Transverse colon (tissue), 4 donors: ENCODE measurements around the gene RNF144A. TPM values are rescaled to one million over a fixed set of nuclear protein-coding genes. Genes with fewer than 3 reads are reported as not detected.

Experiments
- DNase-seq: peaks from one replicate; pipeline ENCODE4 v3.0.0-alpha.2; 2019
- H3K27ac ChIP-seq, 4 donors: fragments of 200-600 bp; sonication (generic); 2 replicates each; pipeline ENCODE4 v1.5.1; 2016 to 2018; ENCODE audit warnings: inconsistent platforms in 4 of 4
- H3K27me3 ChIP-seq: fragments of 200-600 bp; sonication (generic); 2 replicates; pipeline ENCODE4 v1.5.1; 2017; ENCODE audit warnings: inconsistent platforms
- H3K36me3 ChIP-seq, 4 donors: fragments of 200-600 bp; sonication (generic); 2 replicates each; pipeline ENCODE4 v1.5.1; 2017 to 2019; ENCODE audit warnings: inconsistent platforms in 4 of 4
- H3K4me1 ChIP-seq, 4 donors: fragments of 200-600 bp; sonication (generic); 2 replicates each; pipeline ENCODE4 v1.5.1; 2017 to 2020; ENCODE audit warnings: inconsistent platforms in 4 of 4
- H3K4me3 ChIP-seq, 4 donors: fragments of 200-600 bp; sonication (generic); 1 replicate in 1 of 4; 2 replicates in 3 of 4; pipeline versions ENCODE4 v1.5.1 to v1.6.1; 2017 to 2019; ENCODE audit warnings: inconsistent platforms in 4 of 4
- H3K9me3 ChIP-seq, 2 donors: fragments of 200-600 bp; sonication (generic); 2 replicates each; pipeline ENCODE4 v1.5.1; 2017 to 2019; ENCODE audit warnings: inconsistent platforms in 2 of 2
- CTCF ChIP-seq, 5 experiments: fragments of 200-600 bp in 3 of 5; fragments of 450-650 bp in 2 of 5; sonication (generic) in 3 of 5; IDR thresholded peaks; 1 replicate in 2 of 5; 2 replicates in 3 of 5; pipeline ENCODE4 v1.5.1; 2016 to 2017; ENCODE audit warnings: antibody characterized with exemption in 5 of 5, inconsistent platforms in 3 of 5, mild to moderate bottlenecking in 2 of 5, moderate library complexity in 1 of 5
- EP300 ChIP-seq: sonication (generic); formaldehyde crosslinking; IDR thresholded peaks from one replicate; pipeline ENCODE4 v1.6.1; 2017; ENCODE audit warnings: antibody characterized with exemption, low read depth
- POLR2A ChIP-seq: fragments of 450-650 bp; IDR thresholded peaks from one replicate; pipeline ENCODE4 v1.6.1; 2016; ENCODE audit warnings: antibody characterized with exemption, mild to moderate bottlenecking, moderate library complexity
- POLR2AphosphoS5 ChIP-seq, 3 donors: sonication (generic); formaldehyde crosslinking; IDR thresholded peaks; one replicate each; pipeline ENCODE4 v1.6.1; 2016; ENCODE audit warnings: antibody characterized with exemption in 3 of 3
- WGBS, 2 donors: methylation state at CpG; one replicate each; pipeline ENCODE4 v1.1.5; 2018; ENCODE audit warnings: low coverage in 1 of 2; 5-methylcytosine and 5-hydroxymethylcytosine counted together
- in situ Hi-C, 4 donors: fragments of 200-750 bp; cut with MboI; loops; one replicate each; pipeline versions ENCODE4 v1.15.0 to v1.15.1; 2017; ENCODE audit warnings: low sequenced_read_pairs in 3 of 4, low pct_ligation_motif_present in 1 of 4, low pct_unique_long_range_greater_than_20kb in 1 of 4
- intact Hi-C: fragments of 100-400 bp; cut with DNase I; formaldehyde crosslinking; loops from one replicate; pipeline ENCODE4 v1.15.1; 2023; ENCODE audit warnings: low total_unique reads
- total RNA-seq, 4 donors: library from RNA; depleted of rRNA; stranded (reverse); fragments of >200 nt; gene quantifications; one replicate each; pipeline ENCODE4 v1.1.0, GENCODE V29; 2016

The RNF144A gene
- total RNA-seq, 4 donors from 2014 or later: 24.0 to 145 (median 83.0) TPM

GRCh38 chr2:6948677-6949351 is 31.6 kb downstream of the RNF144A start:
- Histone ChIP-seq H3K4me1 (peaks cover 0 to 3% (median 0%) of the 10 kb centered on the region in 4 donors), H3K27me3 (no peaks in the 10 kb centered on the region), H3K36me3 (no peaks in the 10 kb centered on the region), H3K27ac (no peak overlapping the region), H3K9me3 (no peaks in the 10 kb centered on the region), H3K4me3 (no peak overlapping the region)
- no peak for DNase-seq
- TF ChIP-seq POLR2AphosphoS5 (IDR thresholded peaks at IDR 0.05) (no peak), CTCF (IDR thresholded peaks at IDR 0.05) (no peak), POLR2A (no peak), EP300 (no peak)
- intact Hi-C loops: no loop called here
- in situ Hi-C loops: no loop called here
- 84% methylated on average over 6 of the region's 6 CpGs for WGBS, 2 donors

GRCh38 chr2:6951046-6951445 is 33.8 kb downstream of the RNF144A start:
- no peak for DNase-seq
- TF ChIP-seq EP300: no peak
- TF ChIP-seq POLR2A: no peak
- TF ChIP-seq CTCF (IDR thresholded peaks at IDR 0.05): no peak
- TF ChIP-seq POLR2AphosphoS5 (IDR thresholded peaks at IDR 0.05): no peak
- WGBS, 2 donors: 82 to 88% methylated on average over 1 of the region's 1 CpG
- in situ Hi-C loops (no loop called here), intact Hi-C loops (no loop called here)
- Histone ChIP-seq H3K36me3 (no peaks in the 10 kb centered on the region), H3K4me1 (peaks cover 0 to 8% (median 0%) of the 10 kb centered on the region in 4 donors), H3K27ac (no peak overlapping the region), H3K4me3 (no peak overlapping the region), H3K9me3 (no peaks in the 10 kb centered on the region), H3K27me3 (no peaks in the 10 kb centered on the region)

- TF ChIP-seq POLR2AphosphoS5 (IDR thresholded peaks at IDR 0.05): no peak
- no peak for TF ChIP-seq EP300
- TF ChIP-seq CTCF (IDR thresholded peaks at IDR 0.05): no peak
- no peak for TF ChIP-seq POLR2A
- H3K27me3 ChIP-seq: no peaks in the 10 kb centered on the region
- intact Hi-C loops (no loop called here), in situ Hi-C loops (no loop called here)
- H3K9me3 ChIP-seq: no peaks in the 10 kb centered on the region
- DNase-seq: no peak
- no peaks in the 10 kb centered on the region for H3K36me3 ChIP-seq
- no peak overlapping the region for H3K4me3 ChIP-seq
- peaks cover 0 to 8% (median 0%) of the 10 kb centered on the region in 4 donors for H3K4me1 ChIP-seq
- no peak overlapping the region for H3K27ac ChIP-seq
- 62 to 63% methylated on average over 3 of the region's 3 CpGs for whole genome bisulfite sequencing, 2 donors
Observed at GRCh38 chr2:6952101-6952500, 34.9 kb downstream of the RNF144A start.

GRCh38 chr2:6954586-6954985 is 37.4 kb downstream of the RNF144A start:
- 90 to 91% methylated on average over 4 of the region's 4 CpGs for WGBS, 2 donors
- no peaks in the 10 kb centered on the region for H3K9me3 ChIP-seq
- in situ Hi-C loops: no loop called here
- no peaks in the 10 kb centered on the region for H3K36me3 ChIP-seq
- no peak overlapping the region for H3K4me3 ChIP-seq
- no peak for DNase-seq
- H3K27me3 ChIP-seq: no peaks in the 10 kb centered on the region
- TF ChIP-seq POLR2A: no peak
- TF ChIP-seq EP300: no peak
- TF ChIP-seq CTCF (IDR thresholded peaks at IDR 0.05): no peak
- no peak for TF ChIP-seq POLR2AphosphoS5 (IDR thresholded peaks at IDR 0.05)
- peaks cover 0 to 8% (median 0%) of the 10 kb centered on the region in 4 donors for H3K4me1 ChIP-seq
- H3K27ac ChIP-seq: no peak overlapping the region
- intact Hi-C loops: no loop called here
